Activated CD8-positive, alpha-beta memory T cell treated with anti-CD3 and anti-CD28 coated beads, Interleukin-2, amount 50 U/mL, for 1 hour (primary cell): Measurements from ENCODE around the gene COMP.

Source experiments
- DNase-seq: peaks from one replicate; pipeline ENCODE4 v3.0.0-alpha.2; 2020; ENCODE audit errors: extremely low read depth

COMP gene

DNA sequence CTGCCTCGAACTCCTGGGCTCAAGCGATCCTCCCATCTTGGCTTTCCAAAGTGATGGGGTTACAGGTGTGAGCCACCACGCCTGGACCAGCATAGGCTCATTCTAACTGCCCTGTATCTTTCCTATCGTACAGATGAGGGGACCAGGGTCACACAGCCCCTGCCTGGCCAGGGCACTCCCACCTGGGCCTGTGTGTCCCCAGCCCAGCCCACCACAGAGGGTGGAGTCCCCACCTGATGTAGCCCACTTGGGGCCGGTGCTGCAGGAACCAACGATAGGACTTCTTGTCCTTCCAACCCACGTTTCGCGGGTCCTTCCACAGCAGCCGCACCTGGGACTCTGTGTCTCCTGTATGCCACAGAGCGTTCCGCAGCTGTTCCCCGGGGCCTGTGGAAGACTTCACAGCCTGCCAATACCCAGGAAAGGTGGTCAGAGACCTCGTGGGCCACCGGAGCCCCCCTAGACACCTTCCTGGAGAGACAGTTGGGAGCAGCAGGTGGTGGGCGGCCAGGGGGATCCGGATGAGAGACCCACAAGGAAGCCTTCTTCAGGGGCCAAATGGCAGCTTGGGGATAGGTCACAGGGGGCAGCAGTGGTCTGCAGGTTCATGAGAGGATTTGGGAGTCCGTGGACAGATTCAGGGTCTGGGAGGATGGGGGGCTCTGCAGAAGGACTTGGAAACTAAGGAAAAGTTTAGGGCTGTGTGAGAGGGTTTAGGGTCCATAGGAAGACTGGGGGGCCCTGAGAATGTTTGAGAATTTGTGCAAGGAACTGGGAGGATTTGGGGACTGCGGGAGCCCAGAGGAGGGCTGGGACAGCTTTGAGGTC, 6.9 kb downstream of the COMP start:
- no peak for DNase-seq

DNA sequence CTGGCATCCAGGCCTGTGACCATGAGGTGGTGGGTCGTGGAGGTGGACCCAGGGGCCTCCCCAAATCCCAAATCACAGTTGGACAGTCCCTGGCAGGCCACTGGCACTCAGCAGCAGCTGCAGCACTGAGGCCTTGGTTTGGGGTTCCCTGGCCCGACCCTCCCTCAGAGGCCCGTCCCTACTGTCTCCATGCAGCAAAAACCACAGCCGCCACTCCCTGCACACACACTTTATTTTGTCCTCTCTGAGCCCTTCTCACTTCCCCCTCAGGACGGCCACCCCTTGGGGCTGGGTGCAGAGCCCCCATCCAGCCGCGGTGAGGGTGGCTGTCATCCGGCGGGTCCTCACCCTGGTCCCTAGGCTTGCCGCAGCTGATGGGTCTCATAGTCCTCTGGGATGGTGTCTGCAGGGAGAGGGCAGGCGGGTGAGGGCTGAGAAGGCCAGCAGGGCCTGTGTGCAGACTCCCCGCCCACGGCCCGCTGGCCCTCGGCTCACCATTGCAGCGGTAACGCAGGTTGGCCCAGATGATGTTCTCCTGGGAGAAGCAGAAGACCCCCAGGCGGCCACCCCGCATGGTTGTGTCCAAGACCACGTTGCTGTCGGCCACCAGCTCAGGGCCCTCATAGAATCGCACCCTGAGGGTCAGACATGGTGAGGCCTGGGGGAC, 8.4 kb downstream of the COMP start:
- no peak for DNase-seq

DNA sequence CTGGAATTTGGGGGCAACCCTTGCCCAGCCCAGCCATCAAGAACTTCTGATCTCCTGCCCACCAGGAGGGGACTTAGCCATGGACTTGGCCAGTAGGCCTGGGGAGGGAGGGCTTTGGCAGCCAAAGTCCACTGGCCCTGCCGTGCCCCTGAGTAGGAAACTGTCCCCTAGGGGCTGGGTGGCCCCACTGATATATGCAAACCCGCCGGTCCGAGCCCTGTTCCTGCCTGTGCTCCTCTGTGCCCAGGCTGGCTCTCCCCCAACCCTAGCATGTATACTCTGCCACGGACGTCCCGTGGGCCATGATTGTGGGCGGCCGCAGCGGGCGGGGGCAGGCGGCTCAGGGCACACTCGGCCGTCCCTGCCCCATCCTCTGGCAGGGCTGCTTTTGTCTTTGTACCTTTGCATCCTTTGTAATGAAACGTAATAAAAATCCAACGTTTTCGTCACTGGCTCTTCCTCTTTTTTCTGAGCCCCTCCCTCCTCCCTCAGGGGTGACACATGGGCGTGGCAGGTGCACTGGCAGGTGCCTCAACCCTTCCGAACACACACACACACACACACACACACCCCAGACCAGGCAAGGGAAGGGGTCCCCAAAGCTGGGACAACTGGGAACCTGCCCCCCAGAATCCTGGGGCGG, 9.1 kb downstream of the COMP start:
- no peak for DNase-seq

DNA sequence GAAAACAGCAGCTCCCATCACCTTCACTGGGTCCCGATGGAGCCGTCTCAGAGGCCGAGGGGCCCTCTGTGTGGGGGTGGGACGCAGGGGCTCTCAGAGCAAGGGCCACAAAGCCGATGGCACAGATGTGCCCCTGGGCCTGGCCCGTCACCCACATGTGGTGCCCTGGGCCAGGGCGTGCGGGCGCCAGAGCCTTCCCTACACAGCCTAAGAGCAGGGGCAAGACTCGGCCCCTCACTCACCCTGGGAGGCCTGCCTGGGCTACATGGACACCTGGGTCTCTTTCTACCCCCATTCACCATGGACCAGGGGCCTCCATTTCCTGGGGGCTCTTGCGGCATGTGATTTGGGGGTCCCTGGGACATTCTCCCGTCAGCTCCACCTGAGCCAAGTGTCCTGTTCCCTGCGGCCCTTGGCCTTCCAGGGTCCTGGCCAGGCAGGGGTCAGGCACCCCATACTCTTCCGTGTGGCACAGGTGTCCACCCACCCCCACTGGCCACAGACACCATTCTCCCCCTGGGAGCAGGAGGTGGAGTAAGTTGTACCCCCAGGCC, 10.0 kb downstream of the COMP start:
- DNase-seq = no peak

DNA sequence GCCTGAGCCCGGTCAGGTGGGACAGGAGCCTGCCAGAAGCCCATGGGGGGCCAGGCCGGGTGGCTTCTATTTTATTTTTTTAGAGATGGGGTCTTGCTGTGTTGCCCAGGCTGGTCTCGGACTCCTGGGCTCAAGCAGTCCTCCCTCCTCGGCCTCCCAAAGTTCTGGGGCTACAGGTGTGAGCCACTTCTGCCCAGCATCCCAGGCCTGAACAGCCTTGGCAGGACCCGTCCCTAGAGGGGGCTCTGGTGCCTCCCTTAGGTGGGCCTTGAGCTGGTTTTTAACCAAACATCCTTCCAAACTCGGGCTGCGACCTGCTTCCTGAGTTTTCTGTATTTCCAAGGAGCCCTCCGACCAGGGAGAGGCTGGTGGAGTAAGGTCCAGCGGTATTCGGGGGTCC, 10.5 kb downstream of the COMP start:
- DNase-seq = no peak

DNA sequence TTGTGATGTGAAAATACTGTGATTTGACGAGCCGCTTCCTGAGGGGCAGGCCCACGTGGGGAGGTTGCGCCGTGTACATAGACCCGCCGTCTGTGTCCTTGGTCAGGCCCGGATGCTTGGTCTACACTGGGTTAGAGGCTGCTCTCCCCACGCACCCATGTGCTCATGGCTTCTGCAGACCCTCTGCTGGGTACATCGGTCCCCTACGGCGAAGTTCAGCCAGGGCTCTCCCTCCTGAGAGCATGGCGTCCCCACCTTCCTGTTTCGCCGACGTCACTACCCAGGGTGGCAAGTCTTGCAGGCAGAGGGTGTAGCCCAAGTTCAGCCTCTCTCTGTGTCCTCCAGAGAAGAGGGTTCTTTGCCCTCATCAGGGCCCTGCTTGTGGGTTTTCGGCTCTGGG, 11.0 kb downstream of the COMP start:
- DNase-seq = no peak

DNA sequence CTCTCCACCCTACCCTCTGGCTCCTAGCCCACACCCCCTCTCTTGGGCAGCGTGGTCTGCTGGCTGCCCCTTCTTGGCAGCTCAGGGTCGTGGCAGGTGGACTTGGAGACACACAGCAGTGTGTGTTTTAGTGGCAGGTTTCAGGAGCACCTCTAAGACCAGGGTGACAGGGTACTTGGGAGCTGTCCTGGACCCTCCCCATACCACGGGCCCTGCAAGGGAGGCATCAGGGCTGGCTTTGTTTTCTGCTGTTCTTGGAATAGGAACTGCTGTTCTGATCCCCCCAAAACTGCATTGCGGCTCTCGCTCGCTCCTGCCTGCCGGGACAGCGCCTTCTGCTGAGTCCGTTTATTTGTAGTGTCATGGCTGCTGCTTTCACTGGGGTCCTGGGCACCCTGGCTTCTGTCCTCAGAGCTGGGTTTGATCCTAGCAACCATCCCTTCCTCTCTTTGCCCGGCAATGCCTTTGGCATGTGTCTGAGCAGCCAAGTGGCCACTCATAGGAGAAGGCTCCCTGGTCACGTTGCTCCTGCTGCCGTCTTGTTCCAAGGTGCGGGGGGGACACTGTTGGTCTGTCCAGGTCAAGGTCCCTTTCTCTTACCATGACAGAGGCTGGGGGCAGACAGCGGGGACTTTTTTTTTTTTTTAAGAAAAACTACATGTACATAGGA, 12.1 kb downstream of the COMP start:
- no peak for DNase-seq

DNA sequence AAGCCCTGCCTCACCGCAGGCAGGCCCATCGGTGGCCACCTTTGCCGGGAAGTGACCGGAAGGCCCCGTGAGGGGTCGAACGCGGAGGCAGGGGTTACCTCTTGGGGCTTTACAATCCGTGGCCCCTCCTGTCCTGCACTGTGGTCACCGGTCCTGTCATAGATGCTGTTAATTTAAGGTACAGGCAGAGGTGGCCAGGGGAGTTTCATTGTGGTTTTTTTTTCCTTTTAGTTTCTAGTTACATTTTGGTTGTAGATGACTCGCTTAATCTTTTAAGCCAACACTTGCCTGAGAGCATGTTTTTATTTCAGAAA, 13.1 kb downstream of the COMP start:
- no peak for DNase-seq

DNA sequence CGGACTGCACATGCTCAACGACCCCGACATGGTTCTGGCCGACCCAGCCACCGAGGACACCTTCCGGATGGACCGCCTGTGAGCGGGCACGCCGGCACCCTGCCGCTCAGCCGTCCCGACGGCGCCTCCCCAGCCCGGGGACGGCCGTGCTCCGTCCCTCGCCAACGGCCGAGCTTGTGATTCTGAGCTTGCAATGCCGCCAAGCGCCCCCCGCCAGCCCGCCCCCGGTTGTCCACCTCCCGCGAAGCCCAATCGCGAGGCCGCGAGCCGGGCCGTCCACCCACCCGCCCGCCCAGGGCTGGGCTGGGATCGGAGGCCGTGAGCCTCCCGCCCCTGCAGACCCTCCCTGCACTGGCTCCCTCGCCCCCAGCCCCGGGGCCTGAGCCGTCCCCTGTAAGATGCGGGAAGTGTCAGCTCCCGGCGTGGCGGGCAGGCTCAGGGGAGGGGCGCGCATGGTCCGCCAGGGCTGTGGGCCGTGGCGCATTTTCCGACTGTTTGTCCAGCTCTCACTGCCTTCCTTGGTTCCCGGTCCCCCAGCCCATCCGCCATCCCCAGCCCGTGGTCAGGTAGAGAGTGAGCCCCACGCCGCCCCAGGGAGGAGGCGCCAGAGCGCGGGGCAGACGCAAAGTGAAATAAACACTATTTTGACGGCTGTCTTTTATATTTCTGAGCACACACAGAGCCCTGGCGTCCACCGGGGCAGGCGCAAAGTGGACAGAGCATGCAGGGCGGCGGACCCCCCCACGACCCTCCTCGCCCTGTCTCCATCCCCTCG, 13.6 kb downstream of the COMP start:
- DNase-seq = no peak

DNA sequence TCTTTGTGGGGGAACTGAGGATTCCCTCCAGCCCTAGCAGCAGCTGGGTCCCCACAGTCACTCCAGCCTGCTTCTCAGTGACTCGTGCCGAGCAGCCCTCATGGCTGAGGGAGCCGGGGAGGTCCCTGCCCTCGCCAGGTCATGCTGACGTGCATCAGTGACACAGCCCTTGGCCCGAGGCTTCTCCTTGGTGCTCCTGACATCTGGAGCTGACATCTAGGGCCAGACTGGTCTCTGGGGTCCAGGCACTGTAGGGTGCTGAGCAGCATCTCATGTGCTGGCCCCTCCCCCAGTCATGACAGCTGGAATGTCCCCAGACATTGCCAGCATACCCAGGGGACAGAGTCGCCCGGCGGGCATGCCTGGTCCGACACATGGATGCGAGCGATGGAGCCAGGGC, 14.4 kb downstream of the COMP start:
- no peak for DNase-seq

DNA sequence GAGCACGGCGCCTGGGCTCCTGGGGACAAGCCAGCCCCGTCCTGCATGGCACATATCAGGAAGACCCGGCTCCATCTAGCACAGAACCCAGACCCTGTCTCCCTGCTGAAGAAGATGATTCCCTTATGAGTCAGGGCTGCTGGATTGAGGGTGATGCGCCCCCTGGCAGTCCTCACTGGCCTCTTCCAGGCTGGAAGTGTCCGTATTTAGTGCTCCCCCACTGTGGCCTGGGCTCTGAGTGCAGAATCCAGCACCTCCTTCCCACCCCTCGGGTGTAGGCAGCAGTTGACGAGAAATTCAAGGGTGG, 14.9 kb downstream of the COMP start:
- DNase-seq = no peak

DNA sequence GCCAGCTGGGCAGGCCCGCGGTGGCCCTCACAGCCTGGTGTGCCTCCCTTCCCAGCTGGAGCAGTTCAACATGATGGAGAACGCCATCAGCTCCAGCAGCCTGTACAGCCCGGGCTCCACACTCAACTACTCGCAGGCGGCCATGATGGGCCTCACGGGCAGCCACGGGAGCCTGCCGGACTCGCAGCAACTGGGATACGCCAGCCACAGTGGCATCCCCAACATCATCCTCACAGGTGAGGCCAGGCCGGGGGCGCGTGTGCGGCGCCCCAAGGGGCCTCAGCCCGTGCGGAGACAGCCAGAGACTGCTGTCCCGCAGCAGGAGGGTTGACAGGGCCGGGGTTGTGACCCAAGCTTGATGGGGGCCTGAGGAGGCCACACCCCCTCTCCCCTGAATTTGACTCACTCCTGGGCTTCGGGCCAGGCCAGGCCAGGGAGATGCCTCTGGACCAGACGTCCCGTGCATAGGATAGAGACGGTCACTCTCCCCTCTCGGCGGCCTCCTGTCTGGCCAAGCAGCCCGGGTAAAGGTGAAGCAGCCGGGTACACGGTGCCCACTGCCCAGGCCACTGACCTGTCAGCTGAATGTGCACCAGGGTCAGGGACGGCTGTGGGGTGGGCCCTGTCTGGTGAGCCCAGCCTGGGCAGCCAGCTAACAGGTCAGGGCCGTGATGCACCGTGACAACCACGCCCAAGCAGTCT, 15.4 kb downstream of the COMP start:
- DNase-seq = no peak

DNA sequence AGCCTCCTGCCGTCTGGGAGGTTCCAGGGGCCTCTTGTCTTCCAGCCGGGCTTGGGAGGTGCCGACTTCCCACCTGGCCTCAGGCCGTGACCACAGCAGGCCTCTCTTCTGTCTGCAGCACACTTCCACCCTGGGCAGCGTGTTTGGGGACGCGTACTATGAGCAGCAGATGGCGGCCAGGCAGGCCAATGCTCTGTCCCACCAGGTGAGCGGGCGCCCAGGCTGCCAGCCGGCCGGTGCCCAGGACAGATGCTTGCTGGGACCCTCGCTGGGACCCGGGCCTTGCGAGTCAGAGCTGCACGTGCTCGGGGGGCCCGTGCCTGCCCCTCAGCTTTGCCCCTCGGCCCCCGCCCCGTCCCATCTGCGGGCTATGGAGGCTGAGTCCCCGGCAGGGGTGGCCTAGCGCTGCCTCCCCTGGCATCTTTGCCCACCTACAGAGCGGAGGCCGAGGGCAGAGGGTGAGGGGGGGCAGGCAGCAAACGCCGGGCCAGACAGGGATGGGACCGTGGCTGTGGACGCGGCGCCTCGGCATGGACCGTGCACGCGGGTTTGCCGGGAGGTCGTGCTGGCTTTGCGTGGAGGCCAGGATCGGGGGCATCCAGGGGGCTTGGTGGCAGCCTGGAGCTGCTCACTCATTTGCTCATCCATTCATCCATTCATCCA, 16.2 kb downstream of the COMP start:
- DNase-seq = no peak

DNA sequence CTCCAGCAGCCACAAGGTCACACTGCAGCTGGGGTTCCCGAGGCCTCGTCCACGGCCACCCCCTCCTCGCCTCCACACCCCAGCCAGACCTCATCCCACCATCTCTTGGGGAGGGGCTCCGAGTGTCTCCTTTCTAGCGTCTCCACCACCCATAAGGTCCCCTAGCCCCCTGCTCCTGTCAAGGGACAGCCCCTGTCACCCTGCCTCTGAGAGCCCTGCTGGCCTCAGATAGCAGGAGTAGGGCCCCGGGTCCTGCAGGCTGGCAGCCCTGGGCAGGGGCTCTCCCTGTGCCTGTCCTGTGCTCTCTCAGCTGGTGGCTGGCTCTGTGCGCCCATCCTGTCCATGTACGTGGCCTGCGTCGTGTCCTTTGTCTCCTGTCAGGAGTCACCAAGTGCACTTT, 17.0 kb downstream of the COMP start:
- no peak for DNase-seq

DNA sequence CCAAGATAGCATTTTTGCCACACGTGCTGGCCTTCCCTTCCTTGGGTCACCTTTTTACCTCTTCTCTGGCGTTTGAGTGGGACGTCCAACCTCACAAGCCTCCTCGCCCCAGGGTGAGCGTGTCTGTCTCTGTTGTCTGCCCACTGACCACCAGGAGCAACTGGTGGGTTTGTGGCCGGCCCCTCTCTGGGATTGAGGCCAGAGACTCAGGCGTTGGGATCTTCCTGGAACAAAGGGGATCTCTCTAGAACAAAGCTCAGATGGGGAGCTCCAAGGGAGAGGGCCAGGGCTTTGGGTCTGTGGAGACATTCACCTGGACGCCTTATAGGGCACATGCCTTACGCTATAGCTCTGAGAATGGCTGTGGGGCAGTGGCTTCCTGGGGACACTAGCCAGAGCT, 17.4 kb downstream of the COMP start:
- no peak for DNase-seq

DNA sequence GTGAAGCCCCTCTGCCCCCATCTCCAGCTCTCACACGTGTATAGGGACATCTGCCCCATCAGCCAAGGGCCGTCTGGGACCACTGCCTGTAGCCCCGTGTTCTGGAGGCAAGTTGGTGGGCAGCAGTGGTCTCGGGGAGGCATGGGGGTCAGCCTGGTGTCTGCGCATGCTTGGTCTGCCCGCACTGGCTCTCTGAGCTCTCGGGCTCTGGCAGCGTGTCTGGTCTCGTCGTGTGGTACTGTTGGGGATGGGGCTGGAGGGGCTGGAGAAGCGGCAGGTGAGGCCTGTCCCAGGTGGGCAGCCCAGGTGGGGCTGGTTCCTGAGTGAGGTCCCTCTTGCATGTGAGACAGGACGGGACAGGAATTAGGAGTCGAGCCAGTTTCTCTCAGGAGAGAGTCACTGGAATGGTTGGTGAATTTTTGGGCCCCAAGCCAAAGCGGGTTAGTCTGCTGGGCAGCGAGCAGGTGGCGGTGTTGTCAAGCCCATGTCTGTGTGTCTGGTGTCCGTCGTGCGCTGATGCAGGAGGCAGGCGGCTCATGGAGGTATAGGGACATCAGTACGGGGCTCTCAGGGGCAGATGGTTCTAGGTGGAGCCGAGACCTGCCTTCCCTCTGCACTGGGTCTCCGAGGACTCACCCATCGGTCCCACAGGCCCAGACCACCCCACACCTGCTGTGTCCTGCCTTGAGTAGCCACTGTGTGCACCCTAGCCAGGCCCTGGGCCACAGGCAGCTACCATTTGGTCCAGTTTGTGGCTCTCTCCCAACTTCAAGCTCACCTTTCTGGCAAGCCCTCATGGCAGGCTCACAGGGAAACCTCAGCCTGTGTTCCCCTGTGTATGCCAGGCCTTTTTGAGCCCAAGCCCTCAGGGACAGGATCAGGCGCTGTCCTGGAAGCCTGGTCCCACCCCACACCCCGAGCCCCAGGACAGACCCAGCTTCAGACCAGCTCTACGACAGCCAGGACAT, 18.2 kb downstream of the COMP start:
- DNase-seq = no peak

DNA sequence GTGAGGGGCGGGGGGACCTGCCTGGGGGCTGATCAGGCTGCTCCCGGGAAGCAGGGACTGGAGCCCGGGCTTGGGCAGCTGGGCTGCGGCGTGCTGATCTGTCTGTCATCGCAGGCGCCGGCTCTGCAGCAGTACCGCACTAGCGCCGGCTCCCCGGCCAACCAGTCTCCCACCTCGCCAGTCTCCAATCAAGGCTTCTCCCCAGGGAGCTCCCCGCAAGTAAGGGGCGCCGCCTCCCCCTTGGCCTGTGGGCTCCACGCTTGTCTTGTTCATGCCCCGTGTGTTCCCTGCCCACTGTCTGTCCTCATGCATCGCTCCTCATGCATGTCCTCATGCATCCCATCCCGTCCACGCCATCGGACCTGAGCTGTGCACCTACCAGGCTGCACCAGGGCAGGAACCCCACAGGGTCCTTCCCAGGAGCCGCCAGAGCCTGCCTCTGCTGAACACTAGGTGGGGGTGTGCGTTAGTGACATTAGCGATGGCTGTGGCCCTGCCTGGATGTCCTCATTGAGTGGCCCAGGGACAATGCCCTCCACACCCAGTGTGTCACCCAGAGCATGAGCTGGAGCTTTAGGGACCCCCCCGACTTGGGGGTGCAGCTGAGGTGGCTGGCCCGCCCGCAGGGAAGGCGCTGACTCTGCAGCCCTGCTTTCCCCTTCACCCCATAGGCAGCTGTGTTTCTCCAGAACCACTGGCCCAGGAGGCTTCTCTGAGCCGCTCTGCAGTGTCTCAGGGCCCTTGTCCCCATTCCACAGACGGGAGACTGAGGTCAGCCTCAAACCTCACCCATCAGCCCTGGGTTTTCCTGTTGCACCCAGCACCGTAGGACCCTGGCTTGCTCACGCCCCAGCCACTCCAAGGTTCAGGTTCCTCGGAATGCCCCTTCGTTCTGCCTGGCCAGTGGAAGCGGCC, 19.5 kb downstream of the COMP start:
- DNase-seq = no peak

DNA sequence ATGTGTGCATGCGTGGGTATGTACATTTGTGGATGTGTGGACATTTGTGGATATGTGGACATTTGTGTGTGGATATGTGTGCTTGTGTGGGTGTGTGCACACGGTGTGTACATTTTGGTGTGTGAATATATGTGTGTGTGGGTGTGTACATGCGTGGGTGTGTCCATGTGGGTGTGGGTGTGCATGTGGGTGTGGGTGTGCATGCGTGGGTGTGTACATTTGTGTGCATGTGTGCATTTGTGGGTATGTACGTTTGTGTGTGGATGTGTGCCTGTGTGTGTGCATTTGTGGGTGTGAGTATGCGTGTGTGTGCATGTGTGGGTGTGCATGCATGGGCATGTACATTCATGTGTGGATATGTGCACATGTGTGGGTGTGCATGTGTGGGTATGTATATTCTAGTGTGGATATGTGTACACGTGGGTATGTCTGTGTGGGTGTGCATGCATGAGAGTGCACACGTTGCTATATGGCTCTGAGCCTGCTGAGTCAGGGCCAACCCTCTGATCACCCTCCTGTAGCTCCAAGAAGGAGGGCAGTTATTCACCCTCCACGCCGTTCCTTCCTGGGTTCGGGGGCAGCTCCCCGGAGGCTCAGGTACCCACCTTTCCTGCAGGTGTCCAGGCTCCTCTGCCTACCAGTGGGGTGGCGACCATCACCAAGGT, 20.3 kb downstream of the COMP start:
- no peak for DNase-seq
